GF-D8 (cell line): ENCODE measurements around the gene GXYLT1.
"Not testable (repeated sequence)": the region's sequence is repeated elsewhere in the genome, so short reads cannot be mapped to it uniquely, and the experiment has no call there.

Experiments used
- DNase-seq: peaks from one replicate; lab custom pipeline; 2025; lab: John Stamatoyannopoulos, UW

Gene GXYLT1, protein sequence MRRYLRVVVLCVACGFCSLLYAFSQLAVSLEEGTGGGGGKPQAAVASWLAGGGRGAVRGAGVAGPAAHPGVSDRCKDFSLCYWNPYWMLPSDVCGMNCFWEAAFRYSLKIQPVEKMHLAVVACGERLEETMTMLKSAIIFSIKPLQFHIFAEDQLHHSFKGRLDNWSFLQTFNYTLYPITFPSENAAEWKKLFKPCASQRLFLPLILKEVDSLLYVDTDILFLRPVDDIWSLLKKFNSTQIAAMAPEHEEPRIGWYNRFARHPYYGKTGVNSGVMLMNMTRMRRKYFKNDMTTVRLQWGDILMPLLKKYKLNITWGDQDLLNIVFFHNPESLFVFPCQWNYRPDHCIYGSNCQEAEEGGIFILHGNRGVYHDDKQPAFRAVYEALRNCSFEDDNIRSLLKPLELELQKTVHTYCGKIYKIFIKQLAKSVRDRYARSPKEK

DNA sequence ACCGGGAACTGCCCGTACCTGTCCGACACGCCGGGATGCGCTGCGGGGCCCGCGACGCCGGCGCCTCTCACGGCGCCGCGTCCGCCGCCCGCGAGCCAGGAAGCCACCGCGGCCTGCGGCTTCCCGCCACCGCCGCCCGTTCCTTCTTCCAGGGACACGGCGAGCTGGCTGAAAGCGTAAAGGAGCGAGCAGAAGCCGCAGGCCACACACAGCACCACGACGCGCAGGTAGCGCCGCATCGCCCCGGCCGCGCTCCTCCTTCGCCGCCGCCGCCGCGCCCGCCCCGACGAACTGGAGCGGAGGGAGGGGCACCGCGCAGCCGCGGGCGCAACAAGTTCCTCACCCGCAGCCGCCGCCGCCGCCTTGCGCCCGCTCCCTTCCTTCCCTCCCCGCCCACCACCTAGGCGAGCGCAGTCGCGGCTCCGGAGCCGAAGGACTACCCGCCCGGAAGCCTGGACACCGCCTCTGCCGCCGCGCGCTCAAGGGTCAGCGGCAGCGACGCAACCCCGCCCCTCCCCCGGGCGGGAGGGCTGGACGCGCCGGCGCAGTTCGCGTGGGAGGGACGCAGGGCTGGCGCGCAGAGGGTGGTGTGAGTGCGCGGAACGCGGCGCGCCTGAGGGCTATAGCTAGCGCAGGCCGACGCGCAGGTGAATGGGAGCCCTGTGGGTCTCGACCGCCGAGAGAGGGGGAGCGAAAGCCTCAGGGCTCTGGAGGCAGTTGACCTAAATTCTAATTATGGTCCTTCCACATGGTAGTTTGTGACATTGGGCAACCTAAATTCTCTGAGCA is at the start of gene GXYLT1:
Gene GXYLT1 (minus strand): TSS at position 467 of the 789 bp plus-strand sequence. CDS start 228 bp downstream, at position 239.
- peak; percentile 84 for DNase-seq

GRCh38 chr12:42192686-42193085 is 48.0 kb upstream of the GXYLT1 start:
- DNase-seq = no peak

DNA sequence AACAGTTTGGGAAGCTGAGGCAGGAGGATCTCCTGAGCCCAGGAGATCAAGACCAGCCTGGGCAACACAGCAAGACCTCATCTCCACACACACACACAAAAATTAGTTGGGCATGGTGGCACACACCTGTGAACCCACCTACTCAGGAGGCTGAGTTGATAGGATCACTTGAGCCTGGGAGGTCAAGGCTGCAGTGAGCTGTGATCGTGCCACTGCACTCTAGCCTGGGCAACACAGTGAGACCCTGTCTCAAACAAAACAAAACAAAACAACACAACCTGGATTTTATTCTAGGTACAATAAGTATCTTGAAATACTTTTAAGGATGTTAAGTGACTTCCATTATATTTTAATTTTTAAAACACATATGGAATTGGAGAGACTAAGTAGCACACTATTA is 47.6 kb upstream of the GXYLT1 start:
- DNase-seq = no peak

- DNase-seq = no peak
These were observed 45.7 kb upstream of the GXYLT1 start for GRCh38 chr12:42190376-42190775.

GRCh38 chr12:42188275-42188674 is 43.6 kb upstream of the GXYLT1 start:
- not testable (repeated sequence) for DNase-seq

DNA sequence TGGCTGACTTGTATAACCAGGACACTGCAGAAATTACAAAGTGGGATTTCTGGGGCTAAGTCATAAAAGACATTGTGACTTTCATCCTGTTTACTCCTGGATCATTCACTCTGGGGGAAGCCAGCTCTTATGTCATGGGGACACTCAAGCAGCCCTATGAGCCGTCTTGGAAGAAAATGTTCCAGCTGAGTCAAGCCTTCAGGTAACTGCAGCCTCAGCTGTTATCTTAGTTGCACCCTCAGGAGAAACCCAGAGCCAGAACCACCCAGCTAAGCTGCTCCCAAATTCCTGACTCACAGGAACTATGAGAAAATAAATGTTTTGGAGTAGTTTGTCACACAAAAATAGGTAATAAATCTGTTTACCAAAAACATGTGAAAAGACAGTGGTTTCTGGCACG is 43.1 kb upstream of the GXYLT1 start:
- DNase-seq = no peak

GRCh38 chr12:42186793-42187192 is 42.1 kb upstream of the GXYLT1 start:
- DNase-seq = no peak

GRCh38 chr12:42182394-42182793 is 37.7 kb upstream of the GXYLT1 start:
- no peak for DNase-seq

DNA sequence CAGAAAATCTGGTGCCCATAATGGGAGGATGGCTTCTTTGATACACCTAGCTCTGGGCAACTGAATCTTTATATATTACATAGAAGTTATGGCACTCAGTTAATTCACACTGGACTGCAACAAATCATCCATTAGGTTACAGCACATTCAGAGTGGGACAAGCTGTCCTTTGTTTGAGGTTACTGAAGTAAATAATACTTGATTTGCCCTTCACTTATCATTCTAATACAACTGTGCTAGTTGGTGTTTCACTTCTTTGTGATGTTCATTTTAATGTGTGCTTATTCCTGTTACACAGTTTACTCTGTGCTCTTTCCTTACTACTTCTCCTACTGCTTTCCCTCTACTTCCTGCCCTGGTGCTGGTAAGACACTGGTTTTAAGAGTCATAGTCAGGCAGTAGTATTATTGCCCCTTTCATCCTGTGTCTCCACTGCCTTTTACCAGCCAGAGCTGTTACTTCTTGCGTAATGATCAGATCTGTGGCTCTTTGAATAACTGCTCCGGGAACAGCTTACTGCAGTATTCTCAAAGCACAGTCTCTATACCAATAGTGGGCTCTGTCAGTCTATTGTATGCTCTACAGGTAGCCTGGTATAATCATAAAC is 36.4 kb upstream of the GXYLT1 start:
- DNase-seq = peak; percentile 88

GRCh38 chr12:42178101-42178500 is 33.4 kb upstream of the GXYLT1 start:
- no peak for DNase-seq

- DNase-seq = no peak
These were observed 30.3 kb upstream of the GXYLT1 start for GRCh38 chr12:42174978-42175377.

- DNase-seq = no peak
These were observed 29.4 kb upstream of the GXYLT1 start for GRCh38 chr12:42173961-42174521.

DNA sequence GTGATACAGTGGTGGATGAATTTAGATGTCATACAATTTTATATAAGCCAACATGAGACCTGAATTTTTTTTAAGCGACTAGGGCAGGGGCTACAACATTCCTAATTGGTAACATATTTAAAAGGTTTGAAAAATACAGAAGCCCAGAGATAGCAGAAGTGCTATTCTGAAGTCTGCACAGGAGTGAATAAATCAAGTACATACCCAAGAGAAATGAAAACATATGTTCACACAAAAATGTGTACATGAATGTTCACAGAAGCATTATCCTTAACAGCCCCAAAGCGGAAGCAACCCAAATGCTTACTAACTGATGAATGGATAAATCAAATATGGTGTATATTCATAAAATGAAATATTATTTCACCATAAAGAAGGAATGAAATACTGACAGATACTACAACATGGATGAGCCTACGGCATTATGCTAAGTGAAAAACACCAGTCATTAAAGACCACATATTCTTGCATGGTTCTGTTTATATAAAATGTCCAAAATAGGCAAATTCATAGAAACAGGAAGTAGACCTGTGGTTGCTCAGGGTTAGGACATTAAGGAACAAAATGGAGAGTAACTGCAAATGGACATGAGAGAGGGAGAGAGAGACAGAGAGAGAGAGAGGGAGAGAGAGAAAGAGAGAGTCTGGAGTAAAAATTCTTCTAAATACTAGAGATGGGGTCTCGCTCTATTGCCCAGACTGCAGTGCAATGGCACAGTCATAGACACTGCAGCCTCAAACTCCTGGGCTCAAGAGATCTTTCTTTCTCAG is 28.0 kb upstream of the GXYLT1 start:
- DNase-seq = peak; percentile 17

DNA sequence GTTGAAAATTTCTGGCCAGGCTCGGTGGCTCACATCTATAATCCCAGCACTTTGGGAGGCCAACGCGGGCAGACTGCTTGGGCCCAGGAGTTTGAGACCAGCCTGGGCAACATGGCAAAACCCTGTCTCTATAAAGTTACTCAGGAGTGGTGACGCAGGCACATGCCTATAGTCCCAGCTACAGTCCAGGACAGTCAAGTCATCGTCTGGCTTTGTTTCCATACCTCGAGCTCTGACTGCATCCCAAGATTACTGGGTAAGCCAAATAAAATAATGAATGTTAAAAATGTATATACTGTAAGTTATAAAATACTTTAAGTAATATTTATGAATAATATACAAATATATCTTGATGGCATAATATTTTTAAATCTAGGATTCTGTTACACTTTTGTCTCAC is 23.0 kb upstream of the GXYLT1 start:
- no peak for DNase-seq

DNA sequence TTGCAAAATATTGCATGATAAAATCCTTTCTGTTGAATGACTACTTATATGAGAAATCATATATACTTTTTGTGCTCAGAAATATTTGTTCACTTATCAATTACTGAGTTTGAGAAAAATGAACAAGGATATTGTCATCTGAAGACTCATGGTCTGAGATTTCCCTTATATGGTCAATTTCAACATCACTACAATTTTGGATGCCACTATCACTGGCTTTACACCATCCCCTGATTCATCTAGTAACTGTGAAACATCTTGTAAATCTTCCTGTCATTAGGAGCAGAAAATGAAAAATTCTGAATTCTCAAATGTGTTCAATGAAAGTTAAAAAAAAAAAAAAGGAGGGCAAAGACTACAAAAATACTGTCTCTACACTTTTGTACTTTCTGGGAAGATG is 21.8 kb upstream of the GXYLT1 start:
- no peak for DNase-seq

- DNase-seq = no peak
These were observed 19.2 kb upstream of the GXYLT1 start for GRCh38 chr12:42163913-42164312.

DNA sequence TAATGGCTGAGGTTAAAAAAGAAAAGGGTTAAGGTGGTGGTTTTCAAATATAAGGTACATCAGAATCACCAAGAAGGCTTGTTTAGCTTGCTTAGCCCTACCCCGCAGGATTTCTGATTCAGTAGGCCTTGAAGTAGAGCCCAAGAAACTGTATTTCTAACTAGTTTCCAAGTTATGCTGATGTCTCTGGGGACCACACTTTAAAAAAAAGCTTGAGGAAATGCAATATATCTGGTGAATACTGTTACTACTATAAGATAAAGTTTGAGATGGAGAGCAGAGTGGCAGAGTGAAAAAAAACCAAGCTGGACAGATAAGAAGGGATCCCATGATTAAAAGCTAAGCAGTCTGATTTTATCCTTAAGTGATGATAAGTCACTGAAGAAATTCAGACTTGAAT is 18.3 kb upstream of the GXYLT1 start:
- no peak for DNase-seq

GRCh38 chr12:42162193-42162592 is 17.5 kb upstream of the GXYLT1 start:
- DNase-seq = no peak

DNA sequence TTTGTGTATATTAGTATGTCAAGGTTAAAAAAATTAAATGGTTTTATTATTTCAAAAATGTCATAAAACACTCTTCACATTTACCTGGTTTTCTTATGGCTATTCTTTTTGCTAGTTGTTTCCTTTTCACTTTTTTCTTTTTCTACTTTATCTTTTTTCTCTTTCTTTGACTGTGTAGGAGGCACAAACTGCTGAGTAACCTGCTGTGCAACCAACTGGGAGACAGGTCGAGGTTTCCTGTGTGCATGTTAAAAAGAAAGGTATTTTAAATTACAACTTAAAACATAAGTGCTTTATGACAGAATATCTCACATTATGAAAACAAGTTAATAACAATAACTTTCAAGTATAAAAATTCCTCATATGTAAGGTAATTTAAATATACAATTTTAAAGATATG is 16.9 kb upstream of the GXYLT1 start:
- no peak for DNase-seq

DNA sequence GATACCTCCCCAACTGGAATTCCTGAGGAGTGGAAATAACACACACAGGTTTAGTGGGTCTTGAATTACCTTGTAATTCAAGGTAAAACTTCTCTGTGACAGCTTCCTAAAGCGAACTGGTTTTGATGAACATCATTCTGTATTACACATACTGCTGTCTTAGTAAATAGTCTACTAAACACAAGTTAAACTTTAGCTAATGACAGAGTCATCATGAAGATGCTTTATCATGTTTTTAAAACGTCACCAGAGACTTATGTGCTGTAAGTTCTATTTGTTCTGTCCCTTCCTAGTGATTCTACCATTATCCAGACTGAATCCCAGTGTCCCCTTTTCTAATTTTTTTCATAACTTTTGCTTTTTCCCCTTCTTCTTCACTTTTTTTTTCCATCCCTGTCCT is 11.6 kb upstream of the GXYLT1 start:
- no peak for DNase-seq

GRCh38 chr12:42145552-42146215 is 1.0 kb upstream of the GXYLT1 start:
- DNase-seq = no peak
